GM23338 (cell line): ENCODE data around the gene PPP2R1B. TPM values are rescaled to one million over a fixed set of nuclear protein-coding genes. Genes with fewer than 3 reads are reported as not detected.

Source experiments
- ATAC-seq: fragments of 200-7000 bp; cut with Tn5 transposase; 3 replicates; pipeline ENCODE4 v1.9.1; 2020
- DNase-seq: peaks from one replicate; pipeline ENCODE4 v3.0.0-alpha.2; 2015; ENCODE audit warnings: low spot score
- H2AFZ ChIP-seq: fragments of 200-600 bp; sonication (generic); 2 replicates; pipeline ENCODE4 v1.8.0; 2016; ENCODE audit warnings: antibody characterized with exemption, mild to moderate bottlenecking, moderate library complexity
- H3F3A ChIP-seq: fragments of 200-600 bp; sonication (generic); replicated peaks from 2 replicates; pipeline ENCODE4 v1.8.0; 2017; ENCODE audit warnings: antibody characterized with exemption, mixed run types, low read depth
- H3K27ac ChIP-seq: fragments of 200-600 bp; sonication (generic); 2 replicates; pipeline ENCODE4 v1.6.1; 2016; ENCODE audit warnings: low read depth
- H3K27me3 ChIP-seq: fragments of 200-600 bp; sonication (generic); 2 replicates; pipeline ENCODE4 v1.8.0; 2016; ENCODE audit warnings: mild to moderate bottlenecking, mixed run types, moderate library complexity; ENCODE audit not compliant: insufficient read depth
- H3K36me3 ChIP-seq: fragments of 200-600 bp; sonication (generic); 2 replicates; pipeline ENCODE4 v1.8.0; 2016; ENCODE audit warnings: mild to moderate bottlenecking; ENCODE audit not compliant: insufficient read depth
- H3K4me1 ChIP-seq: fragments of 200-600 bp; sonication (generic); 2 replicates; pipeline ENCODE4 v1.8.0; 2016; ENCODE audit warnings: mild to moderate bottlenecking, moderate library complexity; ENCODE audit not compliant: insufficient read depth
- H3K4me2 ChIP-seq: fragments of 200-600 bp; sonication (generic); 2 replicates; pipeline ENCODE4 v1.7.1; 2017; ENCODE audit warnings: mixed run types
- H3K4me3 ChIP-seq: fragments of 200-600 bp; sonication (generic); 2 replicates; pipeline ENCODE4 v1.6.1; 2016; ENCODE audit warnings: mixed run types
- H3K79me2 ChIP-seq: fragments of 200-600 bp; sonication (generic); replicated peaks from 2 replicates; pipeline ENCODE4 v1.8.0; 2017; ENCODE audit warnings: mild to moderate bottlenecking; ENCODE audit not compliant: insufficient read depth
- H3K9me2 ChIP-seq: fragments of 200-600 bp; sonication (generic); 2 replicates; pipeline ENCODE4 v1.8.0; 2017; ENCODE audit not compliant: insufficient read depth
- H4K20me1 ChIP-seq: fragments of 200-600 bp; sonication (generic); replicated peaks from 2 replicates; pipeline ENCODE4 v1.8.0; 2017; ENCODE audit warnings: mild to moderate bottlenecking; ENCODE audit not compliant: insufficient read depth
- H3K27ac Mint-ChIP-seq: 2 replicates; pipeline ENCODE4 v1.8.0; 2020; ENCODE audit warnings: inconsistent platforms, mild to moderate bottlenecking, moderate library complexity, mixed read lengths
- H3K27me3 Mint-ChIP-seq: 3 replicates; pipeline ENCODE4 v1.8.0; 2022; ENCODE audit warnings: low read depth, mild to moderate bottlenecking, moderate library complexity, mixed read lengths, inconsistent platforms; ENCODE audit not compliant: insufficient read depth, poor library complexity
- H3K36me3 Mint-ChIP-seq: 3 replicates; pipeline ENCODE4 v1.8.0; 2021; ENCODE audit warnings: low read depth, mild to moderate bottlenecking, inconsistent platforms, moderate library complexity, mixed read lengths
- H3K4me1 Mint-ChIP-seq: 3 replicates; pipeline ENCODE4 v1.8.0; 2020; ENCODE audit warnings: mild to moderate bottlenecking, inconsistent platforms, mixed read lengths
- H3K4me3 Mint-ChIP-seq: 3 replicates; pipeline ENCODE4 v1.8.0; 2021; ENCODE audit warnings: moderate library complexity, mild to moderate bottlenecking, inconsistent platforms, mixed read lengths
- H3K9me3 Mint-ChIP-seq: 3 replicates; pipeline ENCODE4 v1.8.0; 2020; ENCODE audit warnings: moderate library complexity, mild to moderate bottlenecking, inconsistent platforms, mixed read lengths
- CREB1 ChIP-seq: fragments of 250-450 bp; sonication (Bioruptor Pico); IDR thresholded peaks from 2 replicates; pipeline ENCODE4 v1.5.0; 2020; ENCODE audit warnings: low read depth, mild to moderate bottlenecking, moderate library complexity
- CTCF ChIP-seq, 2 experiments: fragments of 200-600 bp in 1 of 2; sonication (generic) in 1 of 2; conservative IDR thresholded peaks; 2 replicates each; pipeline versions ENCODE4 v1.5.1 to v1.6.1; 2016 to 2017; ENCODE audit warnings: antibody characterized with exemption in 2 of 2, low read depth in 2 of 2, mild to moderate bottlenecking in 2 of 2, moderate library complexity in 1 of 2
- ETS1 ChIP-seq: IDR thresholded peaks from 2 replicates; pipeline ENCODE4 v1.6.1; 2016; ENCODE audit warnings: antibody characterized with exemption
- EZH2 ChIP-seq: fragments of 200-600 bp; sonication (generic); IDR thresholded peaks from one replicate; pipeline ENCODE4 v1.8.0; 2017; ENCODE audit warnings: antibody characterized with exemption, mild to moderate bottlenecking, low read depth; ENCODE audit not compliant: unreplicated experiment
- EZH2phosphoT487 ChIP-seq: fragments of 200-600 bp; sonication (generic); IDR thresholded peaks from one replicate; pipeline ENCODE4 v1.8.1; 2018; ENCODE audit warnings: antibody characterized with exemption; ENCODE audit not compliant: unreplicated experiment
- JUNB ChIP-seq: IDR thresholded peaks from one replicate; pipeline ENCODE4 v1.6.1; 2016; ENCODE audit warnings: antibody characterized with exemption; ENCODE audit not compliant: unreplicated experiment
- NANOG ChIP-seq: IDR thresholded peaks from 2 replicates; pipeline ENCODE4 v1.6.1; 2016; ENCODE audit warnings: antibody characterized with exemption, borderline replicate concordance
- POLR2AphosphoS5 ChIP-seq: IDR thresholded peaks from 2 replicates; pipeline ENCODE4 v1.6.1; 2016; ENCODE audit warnings: antibody characterized with exemption, low read depth
- STAT1 ChIP-seq: IDR thresholded peaks from one replicate; pipeline ENCODE4 v1.6.1; 2016; ENCODE audit warnings: antibody characterized with exemption; ENCODE audit not compliant: unreplicated experiment
- ZNF114 ChIP-seq: fragments of 250-450 bp; sonication (Bioruptor Pico); IDR thresholded peaks from 2 replicates; pipeline ENCODE4 v1.5.0; 2020; ENCODE audit warnings: mild to moderate bottlenecking, moderate library complexity
- ZNF331 ChIP-seq: fragments of 250-450 bp; sonication (Bioruptor Pico); IDR thresholded peaks from 2 replicates; pipeline ENCODE4 v1.5.0; 2020; ENCODE audit warnings: low read depth, mild to moderate bottlenecking, moderate library complexity
- polyA plus RNA-seq: library from polyadenylated mRNA; unstranded; fragments of >200 nt; fragmentation: Nextera tagmentation; extraction: Ambion mirVana; gene quantifications from 2 replicates; pipeline ENCODE4 v1.2.1, GENCODE V29; 2016
- total RNA-seq: library from RNA; depleted of rRNA; stranded (reverse); fragments of >200 nt; shearing (Covaris generic); gene quantifications from 2 replicates; pipeline ENCODE4 v1.2.3, GENCODE V29; 2014
- TF ChIP-seq, protein P1 (sequence below): IDR thresholded peaks from one replicate; pipeline ENCODE4 v1.6.1; 2018; ENCODE audit warnings: antibody characterized with exemption; ENCODE audit not compliant: unreplicated experiment
- TF ChIP-seq, protein P2 (sequence below): fragments of 250-450 bp; sonication (Bioruptor Pico); IDR thresholded peaks from 2 replicates; pipeline ENCODE4 v1.5.0; 2020; ENCODE audit warnings: mild to moderate bottlenecking, moderate library complexity

The PPP2R1B gene
- total and polyA plus RNA-seq, 2 experiments from 2014 or later, result 18.5 to 82.0 TPM

DNA sequence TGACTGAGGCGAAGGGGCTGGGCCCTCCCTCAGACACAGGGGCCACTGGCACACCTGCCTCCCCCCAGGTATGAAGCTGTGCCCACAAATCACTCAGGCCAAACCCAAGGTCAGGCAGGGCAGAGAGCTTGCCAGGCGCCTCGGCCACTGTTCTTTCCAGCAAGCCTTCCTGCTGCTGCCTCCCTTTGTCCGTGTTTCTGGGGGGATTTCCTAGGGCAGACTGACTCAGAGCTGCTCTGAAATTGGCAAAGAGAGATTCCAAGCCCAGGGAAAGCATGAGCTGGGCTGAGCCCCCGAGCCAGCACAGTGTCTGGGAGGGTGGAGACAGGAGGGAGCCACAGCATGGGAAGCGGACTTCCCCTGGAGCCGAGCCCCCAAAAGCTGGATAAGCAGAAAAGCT is 33.2 kb downstream of the PPP2R1B start:
- peak; percentile 12 for ATAC-seq

More for the DNA sequence above, 33.2 kb downstream of the PPP2R1B start:
- Histone ChIP-seq H3F3A (no peaks in the 10 kb centered on the region), H3K27ac (no peak overlapping the region; the same call in 1 of the 2 replicates), H3K79me2 (no peaks in the 10 kb centered on the region), H4K20me1 (no peaks in the 10 kb centered on the region), H3K4me3 (no peak overlapping the region), H2AFZ (no peak overlapping the region), H3K36me3 (no peaks in the 10 kb centered on the region), H3K4me2 (no peak overlapping the region), H3K9me2 (no peaks in the 10 kb centered on the region), H3K27me3 (no peaks in the 10 kb centered on the region), H3K4me1 (no peaks in the 10 kb centered on the region)
- H3K9me3 Mint-ChIP-seq, result no peaks in the 10 kb centered on the region
- H3K36me3 Mint-ChIP-seq, result peaks cover 11% of the 10 kb centered on the region
- peaks cover 8% of the 10 kb centered on the region for H3K27me3 Mint-ChIP-seq
- peaks cover 20% of the 10 kb centered on the region for H3K4me1 Mint-ChIP-seq
- H3K4me3 Mint-ChIP-seq, result no peak overlapping the region
- TF ChIP-seq NANOG (no peak), CREB1 (CRISPR knock-in tag) (no peak), POLR2AphosphoS5 (no peak), EZH2 (no peak), ETS1 (no peak), JUNB (no peak), STAT1 (no peak), EZH2phosphoT487 (no peak), ZNF114 (CRISPR knock-in tag) (no peak), CTCF (conservative IDR thresholded peaks at IDR 0.05; ENCODE audit: low read depth in 2 of 2) (no peak), ZNF331 (no peak)
- TF ChIP-seq, protein P1, sequence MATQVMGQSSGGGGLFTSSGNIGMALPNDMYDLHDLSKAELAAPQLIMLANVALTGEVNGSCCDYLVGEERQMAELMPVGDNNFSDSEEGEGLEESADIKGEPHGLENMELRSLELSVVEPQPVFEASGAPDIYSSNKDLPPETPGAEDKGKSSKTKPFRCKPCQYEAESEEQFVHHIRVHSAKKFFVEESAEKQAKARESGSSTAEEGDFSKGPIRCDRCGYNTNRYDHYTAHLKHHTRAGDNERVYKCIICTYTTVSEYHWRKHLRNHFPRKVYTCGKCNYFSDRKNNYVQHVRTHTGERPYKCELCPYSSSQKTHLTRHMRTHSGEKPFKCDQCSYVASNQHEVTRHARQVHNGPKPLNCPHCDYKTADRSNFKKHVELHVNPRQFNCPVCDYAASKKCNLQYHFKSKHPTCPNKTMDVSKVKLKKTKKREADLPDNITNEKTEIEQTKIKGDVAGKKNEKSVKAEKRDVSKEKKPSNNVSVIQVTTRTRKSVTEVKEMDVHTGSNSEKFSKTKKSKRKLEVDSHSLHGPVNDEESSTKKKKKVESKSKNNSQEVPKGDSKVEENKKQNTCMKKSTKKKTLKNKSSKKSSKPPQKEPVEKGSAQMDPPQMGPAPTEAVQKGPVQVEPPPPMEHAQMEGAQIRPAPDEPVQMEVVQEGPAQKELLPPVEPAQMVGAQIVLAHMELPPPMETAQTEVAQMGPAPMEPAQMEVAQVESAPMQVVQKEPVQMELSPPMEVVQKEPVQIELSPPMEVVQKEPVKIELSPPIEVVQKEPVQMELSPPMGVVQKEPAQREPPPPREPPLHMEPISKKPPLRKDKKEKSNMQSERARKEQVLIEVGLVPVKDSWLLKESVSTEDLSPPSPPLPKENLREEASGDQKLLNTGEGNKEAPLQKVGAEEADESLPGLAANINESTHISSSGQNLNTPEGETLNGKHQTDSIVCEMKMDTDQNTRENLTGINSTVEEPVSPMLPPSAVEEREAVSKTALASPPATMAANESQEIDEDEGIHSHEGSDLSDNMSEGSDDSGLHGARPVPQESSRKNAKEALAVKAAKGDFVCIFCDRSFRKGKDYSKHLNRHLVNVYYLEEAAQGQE, result no peak
- TF ChIP-seq, protein P2, sequence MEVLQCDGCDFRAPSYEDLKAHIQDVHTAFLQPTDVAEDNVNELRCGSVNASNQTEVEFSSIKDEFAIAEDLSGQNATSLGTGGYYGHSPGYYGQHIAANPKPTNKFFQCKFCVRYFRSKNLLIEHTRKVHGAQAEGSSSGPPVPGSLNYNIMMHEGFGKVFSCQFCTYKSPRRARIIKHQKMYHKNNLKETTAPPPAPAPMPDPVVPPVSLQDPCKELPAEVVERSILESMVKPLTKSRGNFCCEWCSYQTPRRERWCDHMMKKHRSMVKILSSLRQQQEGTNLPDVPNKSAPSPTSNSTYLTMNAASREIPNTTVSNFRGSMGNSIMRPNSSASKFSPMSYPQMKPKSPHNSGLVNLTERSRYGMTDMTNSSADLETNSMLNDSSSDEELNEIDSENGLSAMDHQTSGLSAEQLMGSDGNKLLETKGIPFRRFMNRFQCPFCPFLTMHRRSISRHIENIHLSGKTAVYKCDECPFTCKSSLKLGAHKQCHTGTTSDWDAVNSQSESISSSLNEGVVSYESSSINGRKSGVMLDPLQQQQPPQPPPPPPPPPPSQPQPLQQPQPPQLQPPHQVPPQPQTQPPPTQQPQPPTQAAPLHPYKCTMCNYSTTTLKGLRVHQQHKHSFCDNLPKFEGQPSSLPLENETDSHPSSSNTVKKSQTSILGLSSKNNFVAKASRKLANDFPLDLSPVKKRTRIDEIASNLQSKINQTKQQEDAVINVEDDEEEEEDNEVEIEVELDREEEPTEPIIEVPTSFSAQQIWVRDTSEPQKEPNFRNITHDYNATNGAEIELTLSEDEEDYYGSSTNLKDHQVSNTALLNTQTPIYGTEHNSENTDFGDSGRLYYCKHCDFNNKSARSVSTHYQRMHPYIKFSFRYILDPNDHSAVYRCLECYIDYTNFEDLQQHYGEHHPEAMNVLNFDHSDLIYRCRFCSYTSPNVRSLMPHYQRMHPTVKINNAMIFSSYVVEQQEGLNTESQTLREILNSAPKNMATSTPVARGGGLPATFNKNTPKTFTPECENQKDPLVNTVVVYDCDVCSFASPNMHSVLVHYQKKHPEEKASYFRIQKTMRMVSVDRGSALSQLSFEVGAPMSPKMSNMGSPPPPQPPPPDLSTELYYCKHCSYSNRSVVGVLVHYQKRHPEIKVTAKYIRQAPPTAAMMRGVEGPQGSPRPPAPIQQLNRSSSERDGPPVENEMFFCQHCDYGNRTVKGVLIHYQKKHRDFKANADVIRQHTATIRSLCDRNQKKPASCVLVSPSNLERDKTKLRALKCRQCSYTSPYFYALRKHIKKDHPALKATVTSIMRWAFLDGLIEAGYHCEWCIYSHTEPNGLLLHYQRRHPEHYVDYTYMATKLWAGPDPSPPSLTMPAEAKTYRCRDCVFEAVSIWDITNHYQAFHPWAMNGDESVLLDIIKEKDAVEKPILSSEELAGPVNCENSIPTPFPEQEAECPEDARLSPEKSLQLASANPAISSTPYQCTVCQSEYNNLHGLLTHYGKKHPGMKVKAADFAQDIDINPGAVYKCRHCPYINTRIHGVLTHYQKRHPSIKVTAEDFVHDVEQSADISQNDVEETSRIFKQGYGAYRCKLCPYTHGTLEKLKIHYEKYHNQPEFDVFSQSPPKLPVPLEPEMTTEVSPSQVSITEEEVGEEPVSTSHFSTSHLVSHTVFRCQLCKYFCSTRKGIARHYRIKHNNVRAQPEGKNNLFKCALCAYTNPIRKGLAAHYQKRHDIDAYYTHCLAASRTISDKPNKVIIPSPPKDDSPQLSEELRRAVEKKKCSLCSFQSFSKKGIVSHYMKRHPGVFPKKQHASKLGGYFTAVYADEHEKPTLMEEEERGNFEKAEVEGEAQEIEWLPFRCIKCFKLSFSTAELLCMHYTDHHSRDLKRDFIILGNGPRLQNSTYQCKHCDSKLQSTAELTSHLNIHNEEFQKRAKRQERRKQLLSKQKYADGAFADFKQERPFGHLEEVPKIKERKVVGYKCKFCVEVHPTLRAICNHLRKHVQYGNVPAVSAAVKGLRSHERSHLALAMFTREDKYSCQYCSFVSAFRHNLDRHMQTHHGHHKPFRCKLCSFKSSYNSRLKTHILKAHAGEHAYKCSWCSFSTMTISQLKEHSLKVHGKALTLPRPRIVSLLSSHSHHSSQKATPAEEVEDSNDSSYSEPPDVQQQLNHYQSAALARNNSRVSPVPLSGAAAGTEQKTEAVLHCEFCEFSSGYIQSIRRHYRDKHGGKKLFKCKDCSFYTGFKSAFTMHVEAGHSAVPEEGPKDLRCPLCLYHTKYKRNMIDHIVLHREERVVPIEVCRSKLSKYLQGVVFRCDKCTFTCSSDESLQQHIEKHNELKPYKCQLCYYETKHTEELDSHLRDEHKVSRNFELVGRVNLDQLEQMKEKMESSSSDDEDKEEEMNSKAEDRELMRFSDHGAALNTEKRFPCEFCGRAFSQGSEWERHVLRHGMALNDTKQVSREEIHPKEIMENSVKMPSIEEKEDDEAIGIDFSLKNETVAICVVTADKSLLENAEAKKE (CRISPR knock-in tag), result no peak
- DNase-seq, result no peak
- H3K27ac Mint-ChIP-seq, result no peak overlapping the region
